ENCODE data around the gene FAM217A. TPM values are rescaled to one million over a fixed set of nuclear protein-coding genes. Genes with fewer than 3 reads are reported as not detected.
A peak's percentile ranks its signal among the peaks of the same experiment; 100 is the strongest.

FAM217A gene
- total and polyA plus RNA-seq, 2 of the 13 experiments (the other 11 are each of a cell fraction or from before 2014, with no cell fraction given) = not detected

DNA sequence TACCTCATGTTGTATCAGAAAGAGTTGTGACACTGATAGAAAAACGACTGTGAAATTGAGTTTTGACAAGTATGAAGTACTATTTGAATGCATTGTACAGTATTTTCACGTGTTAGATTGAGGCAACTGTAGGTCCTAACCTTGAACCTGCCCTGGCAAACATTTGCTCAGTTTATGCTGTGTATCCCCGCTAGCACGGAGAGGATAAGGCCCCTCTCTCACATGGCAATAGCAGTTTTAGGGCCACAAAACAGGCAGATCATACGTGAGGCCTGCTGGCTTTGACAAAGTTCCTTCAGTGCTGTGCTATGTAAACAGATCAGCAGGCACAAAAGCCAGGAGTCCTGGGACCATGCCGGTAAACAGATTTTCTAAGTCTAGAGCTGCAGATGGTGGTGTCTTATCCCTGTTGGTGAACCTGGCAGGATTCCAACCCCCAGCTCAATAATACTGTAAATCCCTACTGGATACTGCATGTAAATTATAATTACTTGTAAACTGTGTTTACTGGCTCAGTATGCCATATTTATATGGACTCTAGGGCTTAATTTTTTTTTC, 23.8 kb upstream of the FAM217A start (continued):
- TF ChIP-seq, protein P1, sequence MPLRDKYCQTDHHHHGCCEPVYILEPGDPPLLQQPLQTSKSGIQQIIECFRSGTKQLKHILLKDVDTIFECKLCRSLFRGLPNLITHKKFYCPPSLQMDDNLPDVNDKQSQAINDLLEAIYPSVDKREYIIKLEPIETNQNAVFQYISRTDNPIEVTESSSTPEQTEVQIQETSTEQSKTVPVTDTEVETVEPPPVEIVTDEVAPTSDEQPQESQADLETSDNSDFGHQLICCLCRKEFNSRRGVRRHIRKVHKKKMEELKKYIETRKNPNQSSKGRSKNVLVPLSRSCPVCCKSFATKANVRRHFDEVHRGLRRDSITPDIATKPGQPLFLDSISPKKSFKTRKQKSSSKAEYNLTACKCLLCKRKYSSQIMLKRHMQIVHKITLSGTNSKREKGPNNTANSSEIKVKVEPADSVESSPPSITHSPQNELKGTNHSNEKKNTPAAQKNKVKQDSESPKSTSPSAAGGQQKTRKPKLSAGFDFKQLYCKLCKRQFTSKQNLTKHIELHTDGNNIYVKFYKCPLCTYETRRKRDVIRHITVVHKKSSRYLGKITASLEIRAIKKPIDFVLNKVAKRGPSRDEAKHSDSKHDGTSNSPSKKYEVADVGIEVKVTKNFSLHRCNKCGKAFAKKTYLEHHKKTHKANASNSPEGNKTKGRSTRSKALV (CRISPR knock-in tag; IDR thresholded peaks at IDR 0.05) = no peak
- TF ChIP-seq TMF1 (CRISPR knock-in tag; IDR thresholded peaks at IDR 0.05; ENCODE audit: low read depth) = no peak; the same call in 1 of the 2 replicates
- TF ChIP-seq, protein P2, sequence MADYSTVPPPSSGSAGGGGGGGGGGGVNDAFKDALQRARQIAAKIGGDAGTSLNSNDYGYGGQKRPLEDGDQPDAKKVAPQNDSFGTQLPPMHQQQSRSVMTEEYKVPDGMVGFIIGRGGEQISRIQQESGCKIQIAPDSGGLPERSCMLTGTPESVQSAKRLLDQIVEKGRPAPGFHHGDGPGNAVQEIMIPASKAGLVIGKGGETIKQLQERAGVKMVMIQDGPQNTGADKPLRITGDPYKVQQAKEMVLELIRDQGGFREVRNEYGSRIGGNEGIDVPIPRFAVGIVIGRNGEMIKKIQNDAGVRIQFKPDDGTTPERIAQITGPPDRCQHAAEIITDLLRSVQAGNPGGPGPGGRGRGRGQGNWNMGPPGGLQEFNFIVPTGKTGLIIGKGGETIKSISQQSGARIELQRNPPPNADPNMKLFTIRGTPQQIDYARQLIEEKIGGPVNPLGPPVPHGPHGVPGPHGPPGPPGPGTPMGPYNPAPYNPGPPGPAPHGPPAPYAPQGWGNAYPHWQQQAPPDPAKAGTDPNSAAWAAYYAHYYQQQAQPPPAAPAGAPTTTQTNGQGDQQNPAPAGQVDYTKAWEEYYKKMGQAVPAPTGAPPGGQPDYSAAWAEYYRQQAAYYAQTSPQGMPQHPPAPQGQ (CRISPR knock-in tag; IDR thresholded peaks at IDR 0.05; ENCODE audit: borderline replicate concordance) = peak; percentile 68; the same call in 1 of the 2 replicates
- TF ChIP-seq NR1H2 (CRISPR knock-in tag; IDR thresholded peaks at IDR 0.05; ENCODE audit: borderline replicate concordance, low read depth) = no peak
- no peak for TF ChIP-seq ZNF703 (CRISPR knock-in tag; IDR thresholded peaks at IDR 0.05; ENCODE audit: borderline replicate concordance)
- TF ChIP-seq, protein P3, sequence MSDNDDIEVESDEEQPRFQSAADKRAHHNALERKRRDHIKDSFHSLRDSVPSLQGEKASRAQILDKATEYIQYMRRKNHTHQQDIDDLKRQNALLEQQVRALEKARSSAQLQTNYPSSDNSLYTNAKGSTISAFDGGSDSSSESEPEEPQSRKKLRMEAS (IDR thresholded peaks at IDR 0.05) = peak; percentile 90
- TF ChIP-seq ZNF331 (CRISPR knock-in tag; IDR thresholded peaks at IDR 0.05) = peak; percentile 97
- TF ChIP-seq, protein P4, sequence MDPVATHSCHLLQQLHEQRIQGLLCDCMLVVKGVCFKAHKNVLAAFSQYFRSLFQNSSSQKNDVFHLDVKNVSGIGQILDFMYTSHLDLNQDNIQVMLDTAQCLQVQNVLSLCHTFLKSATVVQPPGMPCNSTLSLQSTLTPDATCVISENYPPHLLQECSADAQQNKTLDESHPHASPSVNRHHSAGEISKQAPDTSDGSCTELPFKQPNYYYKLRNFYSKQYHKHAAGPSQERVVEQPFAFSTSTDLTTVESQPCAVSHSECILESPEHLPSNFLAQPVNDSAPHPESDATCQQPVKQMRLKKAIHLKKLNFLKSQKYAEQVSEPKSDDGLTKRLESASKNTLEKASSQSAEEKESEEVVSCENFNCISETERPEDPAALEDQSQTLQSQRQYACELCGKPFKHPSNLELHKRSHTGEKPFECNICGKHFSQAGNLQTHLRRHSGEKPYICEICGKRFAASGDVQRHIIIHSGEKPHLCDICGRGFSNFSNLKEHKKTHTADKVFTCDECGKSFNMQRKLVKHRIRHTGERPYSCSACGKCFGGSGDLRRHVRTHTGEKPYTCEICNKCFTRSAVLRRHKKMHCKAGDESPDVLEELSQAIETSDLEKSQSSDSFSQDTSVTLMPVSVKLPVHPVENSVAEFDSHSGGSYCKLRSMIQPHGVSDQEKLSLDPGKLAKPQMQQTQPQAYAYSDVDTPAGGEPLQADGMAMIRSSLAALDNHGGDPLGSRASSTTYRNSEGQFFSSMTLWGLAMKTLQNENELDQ (CRISPR knock-in tag; IDR thresholded peaks at IDR 0.05; ENCODE audit: borderline replicate concordance) = no peak
- TF ChIP-seq, protein P5, sequence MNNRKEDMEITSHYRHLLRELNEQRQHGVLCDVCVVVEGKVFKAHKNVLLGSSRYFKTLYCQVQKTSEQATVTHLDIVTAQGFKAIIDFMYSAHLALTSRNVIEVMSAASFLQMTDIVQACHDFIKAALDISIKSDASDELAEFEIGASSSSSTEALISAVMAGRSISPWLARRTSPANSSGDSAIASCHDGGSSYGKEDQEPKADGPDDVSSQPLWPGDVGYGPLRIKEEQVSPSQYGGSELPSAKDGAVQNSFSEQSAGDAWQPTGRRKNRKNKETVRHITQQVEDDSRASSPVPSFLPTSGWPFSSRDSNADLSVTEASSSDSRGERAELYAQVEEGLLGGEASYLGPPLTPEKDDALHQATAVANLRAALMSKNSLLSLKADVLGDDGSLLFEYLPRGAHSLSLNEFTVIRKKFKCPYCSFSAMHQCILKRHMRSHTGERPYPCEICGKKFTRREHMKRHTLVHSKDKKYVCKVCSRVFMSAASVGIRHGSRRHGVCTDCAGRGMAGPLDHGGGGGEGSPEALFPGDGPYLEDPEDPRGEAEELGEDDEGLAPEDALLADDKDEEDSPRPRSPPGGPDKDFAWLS (CRISPR knock-in tag; IDR thresholded peaks at IDR 0.05; ENCODE audit: borderline replicate concordance) = peak; percentile 81; the same call in 1 of the 2 replicates
- no peak for TF ChIP-seq TOE1 (CRISPR knock-in tag; IDR thresholded peaks at IDR 0.05)
- TF ChIP-seq, protein P6, sequence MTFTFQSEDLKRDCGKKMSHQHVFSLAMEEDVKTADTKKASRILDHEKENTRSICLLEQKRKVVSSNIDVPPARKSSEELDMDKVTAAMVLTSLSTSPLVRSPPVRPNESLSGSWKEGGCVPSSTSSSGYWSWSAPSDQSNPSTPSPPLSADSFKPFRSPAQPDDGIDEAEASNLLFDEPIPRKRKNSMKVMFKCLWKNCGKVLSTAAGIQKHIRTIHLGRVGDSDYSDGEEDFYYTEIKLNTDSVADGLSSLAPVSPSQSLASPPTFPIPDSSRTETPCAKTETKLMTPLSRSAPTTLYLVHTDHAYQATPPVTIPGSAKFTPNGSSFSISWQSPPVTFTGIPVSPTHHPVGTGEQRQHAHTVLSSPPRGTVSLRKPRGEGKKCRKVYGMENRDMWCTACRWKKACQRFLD (CRISPR knock-in tag; IDR thresholded peaks at IDR 0.05; ENCODE audit: borderline replicate concordance) = no peak
- TF ChIP-seq, protein P7, sequence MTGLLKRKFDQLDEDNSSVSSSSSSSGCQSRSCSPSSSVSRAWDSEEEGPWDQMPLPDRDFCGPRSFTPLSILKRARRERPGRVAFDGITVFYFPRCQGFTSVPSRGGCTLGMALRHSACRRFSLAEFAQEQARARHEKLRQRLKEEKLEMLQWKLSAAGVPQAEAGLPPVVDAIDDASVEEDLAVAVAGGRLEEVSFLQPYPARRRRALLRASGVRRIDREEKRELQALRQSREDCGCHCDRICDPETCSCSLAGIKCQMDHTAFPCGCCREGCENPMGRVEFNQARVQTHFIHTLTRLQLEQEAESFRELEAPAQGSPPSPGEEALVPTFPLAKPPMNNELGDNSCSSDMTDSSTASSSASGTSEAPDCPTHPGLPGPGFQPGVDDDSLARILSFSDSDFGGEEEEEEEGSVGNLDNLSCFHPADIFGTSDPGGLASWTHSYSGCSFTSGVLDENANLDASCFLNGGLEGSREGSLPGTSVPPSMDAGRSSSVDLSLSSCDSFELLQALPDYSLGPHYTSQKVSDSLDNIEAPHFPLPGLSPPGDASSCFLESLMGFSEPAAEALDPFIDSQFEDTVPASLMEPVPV (CRISPR knock-in tag; IDR thresholded peaks at IDR 0.05) = 0 out of 2 replicates have a peak, but pooled peaks have one; percentile 55
- TF ChIP-seq GTF3A (CRISPR knock-in tag; conservative IDR thresholded peaks at IDR 0.05) = no peak
- peak; percentile 29; the same call in 1 of the 2 replicates for TF ChIP-seq CEBPB (IDR thresholded peaks at IDR 0.05; ENCODE audit: borderline replicate concordance, low read depth, low read length)
- TF ChIP-seq SMC3 (IDR thresholded peaks at IDR 0.05; ENCODE audit: low read length) = 0 out of 2 replicates have a peak, but pooled peaks have one; percentile 3
- TF ChIP-seq ZNF17 (CRISPR knock-in tag; IDR thresholded peaks at IDR 0.05) = no peak
- peak; percentile 92; the same call in 1 of the 2 replicates for TF ChIP-seq CBX5 (CRISPR knock-in tag; IDR thresholded peaks at IDR 0.05; ENCODE audit: borderline replicate concordance)

Data from HepG2 (cell line).